C4-2B (cell line): Measurements from ENCODE around the gene METTL26.
A peak's percentile ranks its signal among the peaks of the same experiment; 100 is the strongest.

Experiments
- H3K27ac ChIP-seq: fragments of 450-650 bp; 2 replicates; pipeline ENCODE4 v1.5.1; 2017
- CTCF ChIP-seq: fragments of 450-650 bp; conservative IDR thresholded peaks from 2 replicates; pipeline ENCODE4 v1.5.1; 2017; ENCODE audit warnings: mild to moderate bottlenecking
- ZFX ChIP-seq: fragments of 450-650 bp; IDR thresholded peaks from 2 replicates; pipeline ENCODE4 v1.6.1; 2017

Gene METTL26

GRCh38 chr16:649631-650030, 13.5 kb upstream of the METTL26 start:
- TF ChIP-seq CTCF (no peak), ZFX (no peak)
- peak overlapping the region; percentile 99 for H3K27ac ChIP-seq

GRCh38 chr16:648781-649589, 12.9 kb upstream of the METTL26 start, which contains the start of gene WDR90:
Gene WDR90, plus strand, starts transcription at chr16:649365. Its CDS starts 52 bp downstream, at chr16:649417.
- H3K27ac ChIP-seq, result peak within 1 kb of the TSS; percentile 99
- TF ChIP-seq CTCF, result no peak
- peak; percentile 95 for TF ChIP-seq ZFX

- TF ChIP-seq CTCF (peak; percentile 88), ZFX (no peak)
- peak overlapping the region; percentile 99 for H3K27ac ChIP-seq
Measured at GRCh38 chr16:648071-648780, 12.1 kb upstream of the METTL26 start.

- peak overlapping the region; percentile 99 for H3K27ac ChIP-seq
- no peak for TF ChIP-seq ZFX
- no peak for TF ChIP-seq CTCF
Measured at GRCh38 chr16:647173-647902, 11.2 kb upstream of the METTL26 start.

GRCh38 chr16:646679-647172, 10.6 kb upstream of the METTL26 start:
- TF ChIP-seq CTCF (no peak), ZFX (no peak)
- peak overlapping the region; percentile 99 for H3K27ac ChIP-seq

GRCh38 chr16:645852-646678, 10.0 kb upstream of the METTL26 start:
- H3K27ac ChIP-seq, result peak overlapping the region; percentile 99
- TF ChIP-seq CTCF, result no peak
- no peak for TF ChIP-seq ZFX
